Brain microvascular endothelial cell (primary cell): ENCODE measurements around the gene STXBP3.
"Not testable (repeated sequence)": the region's sequence is repeated elsewhere in the genome, so short reads cannot be mapped to it uniquely, and the experiment has no call there.

ENCODE experiments used
- DNase-seq: peaks from one replicate; pipeline ENCODE4 v3.0.0-alpha.2; 2020
- H3K27ac ChIP-seq: fragments of 250-450 bp; sonication (Bioruptor Pico); 2 replicates; pipeline ENCODE4 v1.5.1; 2020; ENCODE audit warnings: mild to moderate bottlenecking, moderate library complexity
- H3K27me3 ChIP-seq: fragments of 250-450 bp; sonication (Bioruptor Pico); replicated peaks from 2 replicates; pipeline ENCODE4 v1.5.1; 2020; ENCODE audit warnings: mild to moderate bottlenecking
- H3K36me3 ChIP-seq: fragments of 250-450 bp; sonication (Bioruptor Pico); replicated peaks from 2 replicates; pipeline ENCODE4 v1.5.1; 2020; ENCODE audit warnings: mild to moderate bottlenecking
- H3K4me3 ChIP-seq: 2 replicates; pipeline ENCODE4 v1.5.1; 2011; ENCODE audit warnings: low read depth, mild to moderate bottlenecking, control low read depth, low read length, moderate library complexity
- in situ Hi-C: cut with HindIII; loops from 2 replicates; pipeline ENCODE4 v1.10.0; 2017; ENCODE audit warnings: low sequenced_read_pairs, low pct_ligation_motif_present
- TF ChIP-seq, protein P1 (sequence below): IDR thresholded peaks from 2 replicates; pipeline ENCODE4 v1.5.1; 2011; ENCODE audit warnings: low read depth, mild to moderate bottlenecking, moderate library complexity, low read length, control low read depth, inconsistent platforms; ENCODE audit errors: missing control alignments

Gene STXBP3

DNA sequence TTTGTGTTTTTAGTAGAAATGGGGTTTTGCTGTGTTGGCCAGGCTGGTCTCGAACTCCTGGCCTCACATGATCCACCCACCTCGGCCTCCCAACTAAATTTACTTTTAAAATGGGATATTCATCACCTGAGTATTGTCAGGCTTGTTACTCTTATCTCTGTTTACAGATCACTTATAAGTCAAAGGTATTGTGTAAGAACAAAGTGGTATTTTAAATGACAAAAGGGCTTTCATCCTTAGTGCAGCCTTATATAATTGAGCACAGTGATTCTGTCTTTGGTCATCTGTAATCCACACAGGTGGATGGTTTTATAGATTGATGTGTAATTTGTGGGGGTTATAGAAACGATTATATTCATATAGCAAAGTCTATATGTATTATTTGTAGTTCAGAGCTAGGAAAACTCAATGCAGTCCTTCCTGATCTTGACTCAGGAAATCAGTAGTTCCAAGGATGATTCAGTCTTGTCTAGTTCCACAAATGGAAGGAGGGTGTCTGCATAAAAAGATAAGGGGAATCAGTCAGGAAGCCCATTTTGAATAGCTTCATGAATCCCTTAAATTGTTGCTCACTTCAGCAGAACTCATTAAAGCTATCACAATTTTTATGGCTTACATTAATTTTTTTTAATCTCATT is 34.6 kb downstream of the STXBP3 start:
- TF ChIP-seq, protein P1, sequence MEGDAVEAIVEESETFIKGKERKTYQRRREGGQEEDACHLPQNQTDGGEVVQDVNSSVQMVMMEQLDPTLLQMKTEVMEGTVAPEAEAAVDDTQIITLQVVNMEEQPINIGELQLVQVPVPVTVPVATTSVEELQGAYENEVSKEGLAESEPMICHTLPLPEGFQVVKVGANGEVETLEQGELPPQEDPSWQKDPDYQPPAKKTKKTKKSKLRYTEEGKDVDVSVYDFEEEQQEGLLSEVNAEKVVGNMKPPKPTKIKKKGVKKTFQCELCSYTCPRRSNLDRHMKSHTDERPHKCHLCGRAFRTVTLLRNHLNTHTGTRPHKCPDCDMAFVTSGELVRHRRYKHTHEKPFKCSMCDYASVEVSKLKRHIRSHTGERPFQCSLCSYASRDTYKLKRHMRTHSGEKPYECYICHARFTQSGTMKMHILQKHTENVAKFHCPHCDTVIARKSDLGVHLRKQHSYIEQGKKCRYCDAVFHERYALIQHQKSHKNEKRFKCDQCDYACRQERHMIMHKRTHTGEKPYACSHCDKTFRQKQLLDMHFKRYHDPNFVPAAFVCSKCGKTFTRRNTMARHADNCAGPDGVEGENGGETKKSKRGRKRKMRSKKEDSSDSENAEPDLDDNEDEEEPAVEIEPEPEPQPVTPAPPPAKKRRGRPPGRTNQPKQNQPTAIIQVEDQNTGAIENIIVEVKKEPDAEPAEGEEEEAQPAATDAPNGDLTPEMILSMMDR = no peak
- H3K36me3 ChIP-seq = peaks cover 44% of the 10 kb centered on the region
- no peak overlapping the region for H3K27ac ChIP-seq
- in situ Hi-C loops = no loop called here
- no peak overlapping the region for H3K4me3 ChIP-seq
- no peaks in the 10 kb centered on the region for H3K27me3 ChIP-seq
- no peak for DNase-seq

DNA sequence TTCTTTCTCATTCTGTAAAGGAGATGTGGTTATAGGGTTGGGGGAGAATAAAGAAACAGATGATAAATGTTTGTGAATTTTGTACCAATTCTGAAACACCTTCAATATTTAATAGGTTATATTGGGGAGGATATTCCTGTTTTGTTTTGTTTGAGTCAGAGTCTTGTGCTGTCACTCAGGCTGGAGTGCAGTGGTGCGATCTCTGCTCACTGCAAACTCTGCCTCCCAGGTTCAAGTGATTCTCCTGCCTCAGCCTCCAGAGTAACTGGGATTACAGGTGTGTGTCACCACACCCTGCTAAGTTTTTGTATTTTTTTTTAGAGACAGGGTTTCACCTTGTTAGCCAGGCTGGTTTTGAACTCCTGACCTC is 35.1 kb downstream of the STXBP3 start:
- H3K36me3 ChIP-seq = peaks cover 46% of the 10 kb centered on the region
- H3K27me3 ChIP-seq, in situ Hi-C loops, H3K4me3 ChIP-seq, DNase-seq, H3K27ac ChIP-seq: not testable (repeated sequence)

DNA sequence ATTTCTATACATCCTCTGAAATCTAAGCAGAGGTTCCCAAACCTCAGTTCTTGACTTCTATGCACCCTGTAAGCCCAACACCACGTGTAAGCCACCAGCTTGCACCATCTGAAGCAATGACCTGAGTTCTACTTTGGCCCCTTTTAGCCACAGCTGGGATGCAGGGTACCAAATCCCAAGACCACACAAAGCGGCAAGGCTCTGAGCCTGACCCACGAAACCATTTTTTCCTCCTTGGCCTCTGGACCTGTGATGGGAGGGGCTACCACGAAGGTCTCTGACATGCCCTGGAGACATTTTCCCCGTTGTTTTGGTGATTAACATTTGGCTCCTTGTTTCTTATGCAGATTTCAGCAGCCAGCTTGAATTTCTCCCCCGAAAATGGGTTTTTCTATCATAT is 38.8 kb downstream of the STXBP3 start:
- Histone ChIP-seq H3K36me3 (peaks cover 45% of the 10 kb centered on the region), H3K4me3 (no peak overlapping the region), H3K27ac (no peak overlapping the region), H3K27me3 (no peaks in the 10 kb centered on the region)
- TF ChIP-seq, protein P1 = no peak
- in situ Hi-C loops = no loop called here
- no peak for DNase-seq

DNA sequence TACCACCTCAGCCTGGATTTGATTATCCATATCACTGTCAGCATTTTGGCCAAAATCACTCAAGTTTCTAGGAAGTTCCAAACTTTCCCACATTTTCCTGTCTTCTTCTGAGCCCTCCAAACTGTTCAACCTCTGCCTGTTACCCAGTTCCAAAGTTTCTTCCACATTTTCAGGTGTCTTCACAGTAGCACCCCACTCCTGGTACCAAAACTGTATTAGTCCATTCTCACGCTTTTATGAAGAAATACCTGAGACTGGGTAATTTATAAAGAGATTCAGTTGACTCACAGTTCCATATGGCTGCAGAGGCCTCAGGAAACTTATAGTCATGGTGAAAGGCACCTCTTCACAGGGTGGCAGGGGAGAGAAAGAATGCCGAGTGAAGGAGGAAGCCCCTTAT is 39.4 kb downstream of the STXBP3 start:
- peaks cover 43% of the 10 kb centered on the region for H3K36me3 ChIP-seq

DNA sequence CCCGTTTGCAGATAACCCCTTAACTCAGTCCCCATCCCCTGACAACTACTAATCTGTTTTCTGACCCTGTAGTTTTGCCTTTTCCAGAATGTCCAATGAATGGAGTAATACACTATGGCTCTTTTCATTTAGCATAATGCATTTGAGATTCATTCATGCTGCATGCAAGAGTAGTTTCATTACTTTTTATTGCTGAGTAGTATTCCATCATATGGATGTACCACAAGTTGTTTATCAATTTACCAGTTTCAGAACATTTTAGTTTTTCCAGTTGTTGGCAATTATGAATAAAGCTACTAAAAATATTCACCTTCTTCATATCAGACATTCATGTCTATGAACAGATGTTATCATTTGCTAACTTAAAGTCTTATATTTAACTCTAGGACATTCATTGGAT is 45.3 kb downstream of the STXBP3 start:
- TF ChIP-seq, protein P1 = no peak
- in situ Hi-C loops = no loop called here
- DNase-seq = no peak
- no peak overlapping the region for H3K27ac ChIP-seq
- H3K36me3 ChIP-seq = peaks cover 29% of the 10 kb centered on the region
- no peaks in the 10 kb centered on the region for H3K27me3 ChIP-seq
- H3K4me3 ChIP-seq = no peak overlapping the region

More for the DNA sequence above, 39.4 kb downstream of the STXBP3 start:
- in situ Hi-C loops = no loop called here
- Histone ChIP-seq H3K4me3 (no peak overlapping the region), H3K27ac (no peak overlapping the region), H3K27me3 (no peaks in the 10 kb centered on the region)
- TF ChIP-seq, protein P1 = no peak
- DNase-seq = no peak

DNA sequence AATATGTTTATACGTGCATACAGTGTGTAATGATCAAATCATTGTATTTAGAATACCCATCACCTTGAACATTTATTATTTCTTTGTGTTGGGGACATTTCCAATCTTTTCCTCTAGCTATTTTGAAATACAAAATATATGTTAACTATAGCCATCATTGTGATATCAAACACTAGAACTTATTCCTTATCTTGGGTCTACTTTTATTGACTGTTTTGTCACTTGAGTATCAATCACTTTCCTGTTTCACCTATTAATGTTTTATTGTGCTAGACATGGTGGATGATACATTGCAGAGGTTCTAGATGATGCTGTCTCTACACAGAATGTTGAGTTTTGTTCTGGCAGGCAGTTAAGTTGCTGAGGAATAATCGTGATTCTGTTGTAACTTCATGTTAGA is 45.9 kb downstream of the STXBP3 start:
- in situ Hi-C loops = no loop called here
- Histone ChIP-seq H3K4me3 (no peak overlapping the region), H3K36me3 (peaks cover 30% of the 10 kb centered on the region)

More for the DNA sequence above, 45.9 kb downstream of the STXBP3 start:
- no peak for DNase-seq
- TF ChIP-seq, protein P1 = no peak
- no peaks in the 10 kb centered on the region for H3K27me3 ChIP-seq
- no peak overlapping the region for H3K27ac ChIP-seq
